NOMO-1 treated with DMSO at 0.1 percent for 48 hours (cell line): Measurements from ENCODE around the gene TMEFF1.
A peak's percentile ranks its signal among the peaks of the same experiment; 100 is the strongest.
"Not testable (repeated sequence)": the region's sequence is repeated elsewhere in the genome, so short reads cannot be mapped to it uniquely, and the experiment has no call there.

Source experiments
- DNase-seq: peaks from one replicate; lab custom pipeline; 2025; ENCODE audit not compliant: unreplicated experiment; lab: John Stamatoyannopoulos, UW

TMEFF1 gene, protein sequence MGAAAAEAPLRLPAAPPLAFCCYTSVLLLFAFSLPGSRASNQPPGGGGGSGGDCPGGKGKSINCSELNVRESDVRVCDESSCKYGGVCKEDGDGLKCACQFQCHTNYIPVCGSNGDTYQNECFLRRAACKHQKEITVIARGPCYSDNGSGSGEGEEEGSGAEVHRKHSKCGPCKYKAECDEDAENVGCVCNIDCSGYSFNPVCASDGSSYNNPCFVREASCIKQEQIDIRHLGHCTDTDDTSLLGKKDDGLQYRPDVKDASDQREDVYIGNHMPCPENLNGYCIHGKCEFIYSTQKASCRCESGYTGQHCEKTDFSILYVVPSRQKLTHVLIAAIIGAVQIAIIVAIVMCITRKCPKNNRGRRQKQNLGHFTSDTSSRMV

DNA sequence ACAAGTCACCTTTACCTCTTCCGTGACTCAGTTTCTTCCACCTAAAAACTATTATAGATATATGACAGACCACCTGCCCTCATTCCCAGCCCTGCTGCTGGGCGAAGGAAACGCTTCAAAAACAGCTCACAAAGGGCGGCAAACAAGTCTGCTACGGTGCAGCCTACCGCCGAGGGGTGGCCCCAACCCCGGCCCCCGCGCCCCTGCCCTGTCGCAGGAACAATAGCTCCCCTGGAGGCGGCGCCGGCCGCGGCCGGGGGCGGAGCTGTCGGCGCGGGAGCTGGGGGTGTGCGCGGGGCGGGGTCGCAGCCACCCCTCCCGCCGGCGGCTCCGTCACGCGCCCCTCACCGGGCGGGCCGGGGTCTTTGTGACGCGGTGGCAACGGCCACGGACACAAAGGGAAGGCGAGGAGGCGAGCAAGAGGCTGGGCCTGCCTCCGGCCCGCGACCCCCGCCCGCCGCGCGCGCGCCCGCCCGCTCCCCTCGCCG lies at the start of gene TMEFF1:
Gene TMEFF1 (plus strand): TSS at position 362 of the 488 bp plus-strand sequence. CDS start 396 bp downstream, outside the sequence.
- DNase-seq, result no peak

DNA sequence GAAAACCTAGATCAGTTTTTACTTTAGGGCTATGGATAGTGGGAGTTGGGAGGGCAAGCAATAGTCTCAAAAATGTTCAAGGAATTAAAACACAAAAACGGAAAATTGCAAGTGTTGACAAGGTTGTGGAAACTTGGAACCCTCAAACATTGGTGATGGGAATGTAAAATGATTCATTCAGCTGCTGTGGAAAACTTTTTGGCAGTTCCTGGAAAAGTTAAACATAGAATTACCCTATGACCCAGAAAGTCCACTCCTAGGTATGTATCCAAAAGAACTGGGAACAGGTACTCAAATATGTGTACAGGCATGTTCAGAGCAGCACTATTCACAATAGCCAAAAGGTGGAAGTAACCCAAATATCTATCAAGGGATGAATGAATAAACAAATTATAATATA lies 47.2 kb upstream of the TMEFF1 start:
- no peak for DNase-seq

DNA sequence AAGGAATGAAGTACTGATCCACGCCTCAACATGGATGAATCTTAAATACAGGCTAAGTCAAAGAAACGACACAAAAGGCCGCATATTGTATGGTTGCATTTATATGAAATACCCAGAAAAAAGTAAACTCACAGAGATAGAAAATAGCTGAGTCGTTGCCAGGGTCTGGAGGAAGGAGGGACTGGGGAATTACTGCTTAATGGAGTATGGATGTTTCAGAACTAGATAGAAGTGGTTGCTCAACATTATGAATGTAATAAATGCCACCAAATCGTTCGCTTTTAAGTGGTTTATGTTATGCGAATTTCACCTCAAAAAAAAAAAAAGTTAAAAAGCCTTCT lies 46.8 kb upstream of the TMEFF1 start:
- DNase-seq, result no peak

DNA sequence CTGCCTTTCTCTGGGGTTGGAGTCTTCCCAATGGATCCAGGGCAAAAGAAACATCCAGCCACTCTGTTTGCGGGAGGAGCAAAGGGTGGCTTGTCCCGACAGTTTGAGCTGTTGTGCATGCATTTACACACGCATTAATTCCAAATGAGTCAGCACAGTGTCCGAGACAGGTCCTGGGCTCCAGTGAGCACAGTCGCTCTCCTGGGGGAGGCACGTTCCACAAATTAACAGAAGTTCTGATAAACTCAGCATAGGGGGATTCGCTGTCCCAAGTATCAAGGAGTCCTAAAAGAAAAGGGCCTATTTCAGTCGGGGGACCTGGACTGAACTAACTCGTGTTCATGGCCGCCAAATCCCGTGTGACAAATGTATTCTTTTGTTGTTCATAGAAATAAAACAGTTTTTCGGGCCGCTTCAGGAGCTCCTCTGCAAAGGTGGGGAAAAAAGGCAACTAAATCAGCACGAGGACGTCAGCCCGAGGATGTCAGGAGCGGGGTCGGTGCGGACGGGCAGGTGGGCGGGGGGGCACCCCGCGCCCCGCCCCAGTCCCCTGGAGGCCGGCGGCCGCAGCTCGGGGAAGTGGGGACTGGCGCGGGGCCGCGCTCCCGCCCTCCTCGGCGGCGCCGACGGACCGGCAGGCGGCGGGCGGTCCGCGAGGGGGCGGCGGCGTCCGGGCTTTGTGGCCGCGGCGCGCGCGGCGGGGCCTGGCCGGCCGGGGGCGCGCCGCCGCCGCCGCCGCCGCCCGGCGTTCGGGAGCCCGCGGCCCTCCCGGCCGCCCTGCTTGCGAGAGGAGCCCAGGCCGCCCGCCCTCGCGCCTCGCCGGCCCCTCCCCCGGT lies 46.2 kb upstream of the TMEFF1 start, which contains the start of gene MSANTD3:
Gene MSANTD3 (plus strand): TSS at position 614 of the 836 bp plus-strand sequence. CDS start 14,796 bp downstream, outside the sequence.
- peak; percentile 46 for DNase-seq

DNA sequence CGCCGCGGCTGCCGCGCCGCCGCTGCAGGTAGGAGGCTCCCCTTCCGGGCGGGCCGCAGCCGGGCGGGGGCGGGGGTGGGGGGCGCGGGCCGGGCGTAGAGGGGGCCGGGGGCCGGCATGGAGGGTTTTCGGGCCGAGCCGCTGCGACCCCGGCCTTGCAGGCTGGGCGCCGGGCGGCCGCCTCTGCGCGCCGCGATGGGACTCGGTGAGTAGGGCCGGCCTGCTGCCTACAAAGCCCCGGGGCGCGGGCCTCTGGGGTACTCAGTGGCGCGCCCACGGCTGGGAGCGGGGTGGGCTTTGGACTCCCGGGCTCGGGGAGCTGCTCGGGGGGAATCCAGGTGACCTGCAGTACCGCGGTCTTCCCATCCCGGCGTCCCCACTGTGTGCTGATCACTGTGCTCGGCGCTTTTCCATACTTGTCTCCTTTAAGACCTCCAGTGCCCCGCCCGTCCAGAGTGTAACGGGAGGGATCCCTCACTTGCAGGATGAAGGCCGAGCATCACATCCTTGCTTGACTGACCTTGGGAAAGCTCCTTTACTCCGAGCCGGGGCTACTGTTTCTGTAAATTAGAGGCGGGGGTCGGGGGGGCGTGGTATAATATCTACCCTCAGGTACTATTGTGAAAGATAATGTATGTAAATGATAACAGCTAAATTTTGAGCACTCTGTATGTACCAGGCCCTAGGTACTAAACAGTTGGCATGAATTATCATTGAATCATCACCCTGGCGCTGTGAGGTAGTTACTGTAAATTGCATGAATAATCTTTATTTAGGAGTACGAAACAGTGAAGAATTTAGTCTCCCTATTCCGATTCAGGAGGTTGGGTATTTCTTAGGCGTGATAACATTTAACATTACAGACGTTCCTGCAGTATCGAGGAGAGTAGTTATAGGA lies 45.3 kb upstream of the TMEFF1 start:
- DNase-seq, result no peak

DNA sequence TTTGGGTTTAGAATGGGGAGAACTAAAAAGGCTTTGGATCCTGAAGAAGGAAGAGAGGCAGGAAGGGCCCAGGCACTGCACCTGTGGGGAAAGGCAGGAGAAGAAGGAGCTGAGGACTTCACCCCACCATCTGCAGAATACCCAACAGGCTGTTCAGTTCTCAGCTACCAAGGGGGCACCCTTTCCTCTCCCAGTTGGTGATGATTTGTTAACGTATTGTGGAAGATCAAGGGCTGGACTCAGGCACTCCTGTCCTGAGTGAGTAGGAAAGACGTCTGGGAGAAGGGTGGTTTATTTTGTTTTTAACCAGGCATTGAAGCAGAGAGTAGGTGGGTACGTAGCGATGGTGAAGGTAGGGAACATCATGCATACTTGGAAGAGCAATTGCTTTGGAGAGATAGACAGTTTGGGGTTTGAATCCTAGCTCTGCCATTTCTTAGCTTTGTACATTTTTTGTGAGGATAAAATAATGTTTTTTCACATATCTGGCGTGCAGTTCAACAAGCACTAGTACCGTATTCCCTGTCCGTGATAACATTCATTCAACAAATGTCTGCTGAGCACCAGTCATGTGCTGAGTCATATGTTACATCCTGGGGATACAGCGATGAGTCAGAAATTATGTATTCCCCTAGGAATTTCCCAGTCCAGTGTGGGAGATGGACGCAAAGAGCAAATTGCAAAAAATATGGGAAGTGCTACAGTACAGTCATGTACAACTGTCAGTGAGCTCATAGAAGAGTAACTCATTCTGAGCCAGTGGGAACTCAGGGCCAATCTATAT lies 43.9 kb upstream of the TMEFF1 start:
- DNase-seq, result no peak

DNA sequence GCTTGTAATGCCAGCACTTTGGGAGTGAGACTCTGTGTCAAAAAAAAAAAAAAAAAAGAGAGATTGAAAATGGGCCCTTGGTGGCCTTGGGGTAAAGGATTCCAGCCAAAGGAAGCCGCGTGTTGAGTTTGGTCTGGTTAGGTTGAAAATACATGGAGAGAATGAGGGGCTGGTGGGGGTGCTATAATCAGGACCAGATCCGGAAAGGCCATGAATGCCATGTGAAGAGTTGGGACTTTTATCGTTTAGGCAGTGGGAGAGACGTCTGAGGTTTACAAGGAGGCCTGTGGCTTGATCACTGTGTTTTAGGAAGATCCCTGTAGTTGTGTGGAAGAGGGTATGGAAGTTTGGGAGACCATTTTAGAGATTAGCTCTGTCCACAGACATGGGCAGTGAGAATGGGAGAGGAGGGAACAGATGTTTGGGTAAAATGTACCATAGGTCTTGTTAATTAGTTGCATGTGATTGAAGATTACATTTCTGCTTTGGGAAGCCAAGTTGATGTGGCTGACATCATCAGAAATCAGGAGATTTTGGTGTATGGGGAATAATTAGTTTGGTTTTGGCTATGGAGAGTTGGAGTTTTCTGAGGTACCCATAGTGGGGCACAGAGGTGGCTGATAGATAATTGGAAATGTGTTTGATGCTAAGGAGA lies 42.5 kb upstream of the TMEFF1 start:
- no peak for DNase-seq

DNA sequence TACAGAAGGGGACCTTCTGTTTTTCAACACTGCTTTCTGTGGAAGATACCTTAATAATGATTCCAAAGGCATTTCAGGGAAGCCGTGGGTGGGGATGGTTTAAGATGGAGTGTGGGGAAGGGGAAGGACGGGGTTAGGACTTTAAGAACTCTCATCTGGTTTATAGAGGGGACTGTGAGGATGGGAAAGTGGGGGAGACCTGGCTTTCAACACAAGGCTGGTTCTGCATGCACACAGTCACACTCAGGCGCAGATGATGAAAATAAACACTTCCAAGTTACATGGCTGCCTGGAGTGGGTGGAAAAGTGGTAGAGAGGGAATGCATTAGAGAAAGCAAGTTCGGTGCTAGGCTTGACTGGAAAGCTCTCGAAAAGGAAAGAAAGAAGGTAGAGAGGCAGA lies 41.1 kb upstream of the TMEFF1 start:
- DNase-seq, result no peak

DNA sequence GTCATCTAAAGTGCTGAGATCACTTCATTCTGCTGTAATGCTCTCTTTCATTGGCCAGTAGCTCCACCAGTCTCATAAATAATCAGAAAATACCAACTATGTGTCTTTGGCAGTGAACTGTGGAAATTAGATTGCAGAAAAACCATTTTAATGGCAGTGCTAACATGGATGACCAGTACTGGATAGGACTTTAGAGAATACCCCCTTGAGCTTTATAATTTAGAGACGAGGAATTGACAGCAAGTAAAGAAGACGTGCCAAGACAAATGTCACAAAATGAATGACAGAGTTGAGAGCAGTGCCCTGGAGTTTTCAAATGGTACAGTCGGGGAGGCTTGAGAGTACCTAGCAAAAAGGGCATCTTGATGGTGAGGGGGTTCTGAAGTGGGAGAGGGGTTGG lies 40.2 kb upstream of the TMEFF1 start:
- no peak for DNase-seq

DNA sequence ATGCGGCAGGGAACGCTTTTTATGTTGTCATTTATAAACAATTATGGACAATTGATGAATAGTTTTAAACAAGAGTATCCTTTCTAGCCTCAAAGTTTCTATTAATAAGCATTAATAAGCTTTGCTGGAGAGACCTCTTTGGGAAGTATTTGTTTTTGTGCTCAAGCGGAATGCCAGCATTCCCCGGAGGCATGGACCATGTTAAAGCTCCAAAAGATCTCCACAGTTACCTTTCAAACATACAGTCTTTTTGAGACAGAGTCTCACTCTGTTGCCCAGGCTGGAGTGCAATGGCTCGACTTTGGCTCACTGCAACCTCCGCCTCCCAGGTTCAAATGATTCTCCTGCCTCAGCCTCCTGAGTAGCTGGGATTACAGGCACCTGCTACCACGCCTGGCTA lies 36.4 kb upstream of the TMEFF1 start:
- no peak for DNase-seq

DNA sequence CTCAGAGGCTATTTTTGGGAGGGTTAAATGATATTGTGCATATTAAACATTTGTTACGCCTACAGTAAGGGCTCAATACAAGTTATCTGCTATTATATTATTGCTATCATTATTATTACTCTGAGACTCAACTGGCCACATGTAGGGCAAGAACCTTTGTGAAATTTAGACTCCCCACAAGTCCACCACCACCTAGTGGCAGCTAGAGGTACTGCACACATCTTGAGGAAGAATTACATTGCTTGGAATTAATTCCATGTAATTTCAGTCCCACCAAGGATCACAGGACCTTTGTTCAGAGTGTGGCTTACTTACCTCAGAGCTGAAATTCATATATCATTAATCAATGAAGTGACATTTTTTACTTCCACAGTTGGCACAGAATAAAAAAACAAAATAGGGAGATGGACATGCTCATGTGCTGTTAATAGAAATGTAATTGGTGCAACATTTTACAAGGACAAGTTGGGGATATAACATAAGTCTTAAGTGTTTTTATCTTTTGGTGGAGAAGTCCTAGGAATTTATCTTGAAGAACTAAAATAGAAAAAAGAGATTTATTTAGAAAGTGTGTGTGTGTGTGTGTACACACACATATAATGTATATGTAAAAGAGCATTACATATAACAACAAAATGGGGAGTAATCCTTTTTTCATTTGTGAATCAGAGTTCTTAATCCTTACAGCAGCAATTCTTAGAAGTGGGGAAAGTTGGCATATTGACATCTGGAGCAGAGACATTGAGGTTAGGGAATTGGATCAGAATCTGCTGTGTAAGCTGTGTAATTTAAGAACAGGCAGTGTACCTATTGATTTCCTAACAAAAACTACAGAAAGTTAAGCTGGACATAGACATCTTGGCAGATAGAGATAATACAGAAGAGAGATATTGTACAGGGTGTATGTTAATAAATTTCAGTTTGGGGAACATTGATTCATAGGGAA lies 34.8 kb upstream of the TMEFF1 start:
- DNase-seq, result peak; percentile 27

DNA sequence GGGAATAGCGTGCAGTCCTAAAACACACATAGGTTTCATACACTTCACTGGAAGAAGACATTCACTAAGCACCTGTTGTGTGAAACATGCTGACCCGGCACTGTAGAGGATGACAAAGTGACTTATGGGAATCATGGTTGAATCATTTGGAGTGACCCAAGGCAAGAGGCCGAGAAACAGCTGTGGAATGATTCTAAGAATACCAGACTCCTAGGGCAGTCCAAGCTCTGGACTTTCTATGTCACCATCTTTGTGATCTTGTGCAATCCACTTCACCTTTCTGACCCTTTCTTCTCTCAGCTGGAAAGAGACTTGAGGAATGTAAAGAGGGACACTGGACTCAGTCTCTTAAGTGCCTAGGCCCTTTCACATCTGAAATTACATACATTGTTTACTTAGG lies 32.9 kb upstream of the TMEFF1 start:
- DNase-seq, result no peak

DNA sequence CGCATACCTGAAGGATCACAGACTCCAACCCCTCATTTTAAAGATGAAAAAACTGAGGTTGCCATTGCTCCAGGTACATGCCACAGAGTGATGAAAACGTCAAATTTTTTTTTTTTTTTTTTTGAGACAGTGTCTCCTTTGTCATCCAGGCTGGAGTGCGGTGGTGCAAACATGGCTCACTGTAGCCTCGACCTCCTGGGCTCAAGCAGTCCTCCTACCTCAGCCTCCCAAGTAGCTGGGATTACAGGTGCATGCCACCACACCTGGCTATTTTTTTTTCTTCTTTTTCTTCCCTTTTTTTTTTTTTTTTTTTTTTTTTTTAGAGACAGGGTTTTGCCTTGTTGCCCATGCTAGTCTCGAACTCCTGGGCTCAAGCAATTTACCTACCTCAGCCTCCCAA lies 32.5 kb upstream of the TMEFF1 start:
- not testable (repeated sequence) for DNase-seq

DNA sequence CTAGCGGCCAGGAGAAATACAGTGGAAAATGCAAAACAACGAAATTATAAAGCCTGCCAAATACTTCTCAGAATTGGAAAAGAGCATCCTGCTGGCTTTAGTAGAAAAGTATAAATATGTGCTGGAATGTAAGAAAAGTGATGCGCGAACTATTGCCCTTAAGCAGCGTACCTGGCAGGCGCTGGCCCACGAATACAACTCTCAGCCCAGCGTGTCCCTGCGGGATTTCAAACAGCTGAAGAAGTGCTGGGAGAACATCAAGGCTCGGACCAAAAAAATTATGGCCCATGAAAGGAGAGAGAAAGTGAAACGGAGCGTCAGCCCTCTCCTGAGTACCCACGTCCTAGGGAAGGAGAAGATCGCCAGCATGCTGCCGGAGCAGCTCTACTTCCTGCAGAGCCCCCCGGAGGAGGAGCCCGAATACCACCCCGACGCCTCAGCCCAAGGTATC lies 31.0 kb upstream of the TMEFF1 start:
- no peak for DNase-seq

DNA sequence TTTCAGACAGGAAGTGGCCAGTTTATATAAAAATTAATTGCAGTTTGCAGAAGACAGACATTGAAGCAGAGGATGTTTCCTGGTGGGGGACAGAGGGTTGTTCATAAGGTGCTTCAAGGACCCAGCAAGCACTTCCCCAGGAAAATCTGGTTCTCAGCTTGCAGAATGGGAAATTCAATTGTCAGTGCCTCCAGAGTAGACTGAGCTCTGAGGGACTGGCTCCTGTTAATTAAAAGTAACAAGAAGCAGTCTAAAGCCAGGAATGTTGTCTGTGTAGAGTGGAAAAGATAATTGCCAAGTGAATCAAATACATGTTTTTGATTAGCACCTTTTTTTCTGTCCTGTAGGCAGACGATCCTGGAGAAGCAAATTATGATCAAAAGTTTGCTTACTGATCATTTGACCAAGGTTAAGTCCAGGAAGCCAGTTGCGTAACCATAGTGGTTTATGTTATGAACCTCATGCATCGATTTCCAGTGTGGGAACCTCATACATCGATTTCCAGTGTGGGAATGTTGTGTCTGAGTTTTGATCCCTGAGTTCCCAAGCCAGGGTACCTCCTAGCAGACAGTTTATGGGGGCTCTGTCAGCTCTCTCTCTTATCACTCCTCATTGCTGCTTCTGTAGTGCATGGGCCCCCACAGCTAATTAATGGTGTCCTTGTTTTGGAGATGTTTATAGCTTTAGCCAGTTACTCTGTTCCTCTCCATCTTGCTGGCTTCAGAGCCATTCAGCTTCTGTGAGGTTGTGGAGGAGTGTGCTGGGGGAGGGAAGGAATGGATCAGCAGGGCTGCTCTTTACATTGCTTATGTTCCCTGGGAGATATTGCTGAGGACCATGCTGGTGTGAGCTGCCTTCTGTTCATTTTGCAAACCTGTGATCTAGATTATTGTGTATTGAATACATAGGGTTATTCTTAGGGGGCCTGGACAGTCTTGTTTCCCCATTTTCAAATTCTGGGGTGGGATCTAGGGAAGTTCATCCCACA lies 28.9 kb upstream of the TMEFF1 start:
- no peak for DNase-seq

DNA sequence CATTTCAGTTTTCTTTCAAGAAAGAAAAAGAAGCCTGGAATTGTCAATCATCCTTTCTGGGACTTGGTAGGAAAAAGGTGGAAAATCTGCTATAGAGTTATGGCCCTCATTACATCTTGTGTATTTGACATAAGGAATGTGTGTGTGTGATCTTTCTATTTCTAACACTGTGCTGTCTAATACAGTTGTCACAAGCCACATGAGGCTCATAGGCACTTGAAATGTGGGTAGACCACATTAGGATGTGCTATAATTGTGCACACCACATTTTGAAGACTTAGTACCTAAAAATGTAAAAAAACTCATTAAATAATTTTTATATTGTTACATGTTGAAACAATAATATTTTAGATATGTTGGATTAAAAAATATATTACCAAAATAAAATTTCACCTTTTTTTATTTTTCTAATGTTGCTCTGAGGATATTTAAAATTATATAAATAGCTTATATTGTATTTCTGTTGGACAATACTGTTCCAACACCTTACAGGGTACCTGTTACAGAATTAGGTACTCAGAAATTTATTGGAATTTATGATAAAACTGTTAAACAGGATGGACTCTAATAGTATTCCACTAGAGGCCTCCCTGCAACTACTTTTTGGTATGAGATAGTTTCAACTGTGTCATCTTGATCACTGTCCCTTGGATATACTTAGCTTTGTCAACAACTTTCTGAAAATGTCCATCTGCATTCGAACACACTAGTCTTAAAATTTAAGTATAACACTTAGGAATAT lies 27.6 kb upstream of the TMEFF1 start:
- DNase-seq, result no peak
